ENCODE data around the gene TENT5C. TPM values are rescaled to one million over a fixed set of nuclear protein-coding genes. Genes with fewer than 3 reads are reported as not detected.
A peak's percentile ranks its signal among the peaks of the same experiment; 100 is the strongest.

The TENT5C gene
- total and polyA plus RNA-seq, 2 of the 13 experiments (the other 11 are each of a cell fraction or from before 2014, with no cell fraction given): 0.02 to 0.38 TPM

- Histone ChIP-seq H3K27me3 (ENCODE audit: control insufficient read depth in 1 of 2, insufficient read depth in 2 of 2, low read length in 2 of 2) (no peaks in the 10 kb centered on the region; a peak in 1 of 5 replicates), H3K4me2 (ENCODE audit: low read depth, low read length) (no peak overlapping the region), H3K9me3 (ENCODE audit: low read length) (no peaks in the 10 kb centered on the region), H3K79me2 (ENCODE audit: insufficient read depth, low read length) (no peaks in the 10 kb centered on the region), H4K20me1 (ENCODE audit: insufficient read depth, low read length) (no peaks in the 10 kb centered on the region), H3K27ac (ENCODE audit: extremely low read length, insufficient read depth, low read length) (no peak overlapping the region), H3K4me1 (ENCODE audit: insufficient read depth, low read length) (no peaks in the 10 kb centered on the region), H3K4me3 (replicated peaks in 1 of 3; ENCODE audit: insufficient read depth in 1 of 3, low read depth in 2 of 3, low read length in 3 of 3) (no peak overlapping the region), H3K9ac (ENCODE audit: insufficient read depth, low read depth, low read length) (no peak overlapping the region), H2AFZ (ENCODE audit: low read length) (no peak overlapping the region), H3K36me3 (replicated peaks in 1 of 2; ENCODE audit: control insufficient read depth in 1 of 2, insufficient read depth in 2 of 2, low read length in 2 of 2) (no peaks in the 10 kb centered on the region)
- 0% methylated on average over 1 of the region's 1 CpG for WGBS (ENCODE audit: low lambda C conversion rate)
- intact Hi-C loops (cut with micrococcal nuclease; ENCODE audit: unreplicated experiment) (no loop called here), in situ Hi-C loops (cut with HindIII; ENCODE audit: extremely low pct_ligation_motif_present, low pct_unique_long_range_greater_than_20kb) (no loop called here)
- BruUV-seq (replicated peaks): no TSS peak
- DNase-seq (ENCODE audit: low spot score): no peak
- no peak for ATAC-seq
- no peak for FAIRE-seq
- peak; percentile 76; the same call in 1 of the 2 replicates for TF ChIP-seq ZNF12 (CRISPR knock-in tag; IDR thresholded peaks at IDR 0.05)
- no peak for TF ChIP-seq ZNF552 (CRISPR knock-in tag; IDR thresholded peaks at IDR 0.05; ENCODE audit: borderline replicate concordance)
- ChIA-PET POLR2A (no interaction called here), CTCF (ENCODE audit: low intra/inter-chr PET ratio, low total read pairs) (no interaction called here)
Observed at GRCh38 chr1:117586337-117586736, 19.5 kb upstream of the TENT5C start.

- Histone ChIP-seq H3K4me2 (ENCODE audit: low read depth, low read length) (no peak overlapping the region), H3K9ac (ENCODE audit: insufficient read depth, low read depth, low read length) (no peak overlapping the region), H3K36me3 (replicated peaks in 1 of 2; ENCODE audit: control insufficient read depth in 1 of 2, insufficient read depth in 2 of 2, low read length in 2 of 2) (no peaks in the 10 kb centered on the region), H2AFZ (ENCODE audit: low read length) (no peak overlapping the region), H3K9me3 (ENCODE audit: low read length) (no peaks in the 10 kb centered on the region), H3K4me1 (ENCODE audit: insufficient read depth, low read length) (no peaks in the 10 kb centered on the region), H3K27me3 (ENCODE audit: control insufficient read depth in 1 of 2, insufficient read depth in 2 of 2, low read length in 2 of 2) (no peaks in the 10 kb centered on the region; a peak in 1 of 5 replicates), H3K27ac (ENCODE audit: extremely low read length, insufficient read depth, low read length) (no peak overlapping the region), H3K79me2 (ENCODE audit: insufficient read depth, low read length) (no peaks in the 10 kb centered on the region), H4K20me1 (ENCODE audit: insufficient read depth, low read length) (no peaks in the 10 kb centered on the region), H3K4me3 (replicated peaks in 1 of 3; ENCODE audit: insufficient read depth in 1 of 3, low read depth in 2 of 3, low read length in 3 of 3) (no peak overlapping the region)
- WGBS (ENCODE audit: low lambda C conversion rate): 25% methylated on average over 11 of the region's 13 CpGs
- FAIRE-seq (no peak), ATAC-seq (peak; percentile 39; the same call in 2 of the 3 replicates), DNase-seq (ENCODE audit: low spot score) (no peak)
- intact Hi-C loops (cut with micrococcal nuclease; ENCODE audit: unreplicated experiment): no loop called here
- no TSS peak for BruUV-seq (replicated peaks)
- in situ Hi-C loops (cut with HindIII; ENCODE audit: extremely low pct_ligation_motif_present, low pct_unique_long_range_greater_than_20kb): no loop called here
- ChIA-PET CTCF (ENCODE audit: low intra/inter-chr PET ratio, low total read pairs) (no interaction called here), POLR2A (no interaction called here)
- TF ChIP-seq FOXA3 (CRISPR knock-in tag; IDR thresholded peaks at IDR 0.05) (no peak), GPBP1L1 (CRISPR knock-in tag; IDR thresholded peaks at IDR 0.05) (no peak), CCDC6 (CRISPR knock-in tag; IDR thresholded peaks at IDR 0.05) (no peak), MEIS1 (CRISPR knock-in tag; IDR thresholded peaks at IDR 0.05; ENCODE audit: borderline replicate concordance) (no peak), SMAD9 (CRISPR knock-in tag; IDR thresholded peaks at IDR 0.05) (no peak)
Observed at GRCh38 chr1:117586747-117587498, 18.9 kb upstream of the TENT5C start.

Measured in HepG2 (cell line).